NCI-H1092 treated with DMSO at 0.1 percent for 48 hours (cell line): ENCODE data around the gene HDAC4.

Experiments
- DNase-seq: peaks from one replicate; lab custom pipeline; 2025; lab: John Stamatoyannopoulos, UW

Gene HDAC4

DNA sequence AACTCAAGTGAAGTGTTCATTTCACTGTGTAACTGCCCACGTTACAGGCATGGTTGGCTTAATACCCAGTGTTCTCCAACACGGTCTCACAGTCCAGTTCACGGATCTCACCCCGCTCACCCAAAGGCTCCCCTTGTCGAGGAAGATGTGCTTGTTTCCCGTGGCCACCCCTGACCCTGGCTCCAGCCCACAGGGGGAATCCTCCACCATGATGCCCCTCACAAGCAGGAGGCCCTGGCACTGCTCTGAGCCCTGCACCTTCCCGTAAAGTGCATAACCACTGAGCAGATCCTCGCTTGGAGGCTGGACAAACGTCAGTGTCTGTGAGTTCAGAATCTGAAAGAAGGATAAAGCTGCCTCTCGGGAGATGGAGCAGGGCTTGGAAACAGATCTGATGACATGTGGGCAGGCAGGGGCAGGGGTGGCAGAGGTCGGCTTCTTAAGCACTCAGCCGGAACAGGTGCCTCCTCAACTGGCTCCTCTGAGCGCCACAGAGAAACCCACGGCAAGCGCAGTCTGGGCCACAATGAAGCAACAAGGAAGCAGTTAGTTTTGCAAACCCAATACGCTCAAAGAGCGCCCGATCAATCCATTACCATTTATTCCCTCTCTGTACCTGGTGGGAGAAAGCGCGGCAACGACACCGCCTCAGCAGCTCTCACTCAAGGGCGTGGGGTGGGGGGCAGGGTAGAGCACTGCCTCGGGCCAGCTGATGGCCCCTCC is 17.6 kb downstream of the HDAC4 start:
- DNase-seq: no peak

DNA sequence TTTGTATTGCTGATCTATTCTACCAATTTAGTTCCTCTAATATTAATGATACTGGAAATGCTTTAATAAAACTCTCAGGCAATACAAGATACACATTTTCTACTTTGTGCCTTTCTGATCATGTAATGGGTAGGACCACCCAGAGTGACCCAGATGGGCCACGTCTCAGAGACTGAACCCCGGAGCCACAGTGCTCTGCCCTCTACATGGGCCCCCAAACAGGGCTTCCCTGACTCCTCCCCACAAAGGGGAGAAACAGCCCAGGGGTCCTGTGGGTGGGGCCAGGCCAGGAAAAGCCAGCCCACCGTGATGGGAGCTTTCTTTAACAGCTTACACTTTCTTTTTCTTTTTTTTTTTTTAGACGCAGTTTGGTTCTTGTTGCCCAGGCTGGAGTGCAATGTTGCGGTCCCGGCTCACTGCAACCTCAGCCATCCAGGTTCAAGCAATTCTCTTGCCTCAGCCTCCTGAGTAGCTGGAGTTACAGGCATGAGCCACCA is 18.4 kb downstream of the HDAC4 start:
- no peak for DNase-seq

DNA sequence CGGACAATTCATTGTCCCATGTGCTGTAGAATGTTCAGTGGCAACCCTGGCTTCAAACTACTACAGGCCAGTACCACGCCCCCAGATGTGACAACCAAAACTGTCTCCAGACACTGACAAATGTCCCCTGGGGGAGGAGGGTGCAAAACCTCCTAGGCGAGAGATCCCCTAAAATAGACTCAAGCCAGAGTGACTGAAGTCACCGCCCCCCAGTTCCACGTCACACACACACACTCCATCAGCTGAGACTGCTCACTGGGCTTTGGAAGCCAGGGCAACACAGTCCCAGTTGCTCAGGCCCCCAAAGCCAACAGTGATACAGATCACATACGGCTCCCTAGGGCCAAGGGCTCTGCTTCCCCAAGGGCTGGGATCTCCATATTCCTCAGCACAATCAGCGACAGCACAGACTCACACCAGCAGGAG is 19.1 kb downstream of the HDAC4 start:
- DNase-seq: no peak

DNA sequence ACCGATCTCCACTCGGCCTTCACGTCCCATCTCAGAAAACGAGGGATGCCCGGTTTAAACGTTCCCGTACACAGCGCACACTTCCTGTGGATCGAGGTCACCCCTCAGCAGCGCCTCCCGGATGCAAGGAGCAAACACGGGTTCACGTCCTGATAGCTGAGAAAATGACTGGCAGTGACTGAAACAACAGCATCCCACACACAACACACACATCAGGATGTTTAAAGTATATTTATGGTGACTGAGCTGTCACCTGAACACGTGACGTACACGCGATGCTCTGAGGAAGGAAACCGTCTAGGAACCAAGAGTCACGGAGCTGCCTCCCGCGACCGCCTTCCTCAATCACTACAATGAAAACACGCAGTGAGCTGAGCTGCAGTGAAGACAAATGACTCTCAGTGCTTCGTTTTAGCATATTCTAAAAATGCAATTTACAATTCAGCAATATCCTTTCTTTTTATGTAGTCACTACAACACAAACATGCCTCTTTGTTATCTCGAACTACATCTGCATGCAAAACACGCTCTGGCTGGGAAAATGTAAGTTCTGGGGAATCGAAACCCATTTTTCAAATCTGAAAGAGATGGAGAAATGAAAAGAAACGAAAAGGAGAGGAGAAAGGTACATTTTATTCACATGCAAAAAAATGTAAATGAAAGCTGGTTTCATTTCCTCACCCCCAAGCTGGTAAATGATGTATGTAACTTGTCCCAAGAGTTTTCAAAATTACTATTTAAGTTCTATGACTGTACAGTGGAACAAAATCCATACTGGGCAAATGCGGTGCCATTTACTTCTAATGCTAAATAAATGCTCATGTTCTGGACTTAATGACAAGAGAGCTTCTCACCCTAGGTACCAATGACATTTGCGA is 19.8 kb downstream of the HDAC4 start:
- no peak for DNase-seq

DNA sequence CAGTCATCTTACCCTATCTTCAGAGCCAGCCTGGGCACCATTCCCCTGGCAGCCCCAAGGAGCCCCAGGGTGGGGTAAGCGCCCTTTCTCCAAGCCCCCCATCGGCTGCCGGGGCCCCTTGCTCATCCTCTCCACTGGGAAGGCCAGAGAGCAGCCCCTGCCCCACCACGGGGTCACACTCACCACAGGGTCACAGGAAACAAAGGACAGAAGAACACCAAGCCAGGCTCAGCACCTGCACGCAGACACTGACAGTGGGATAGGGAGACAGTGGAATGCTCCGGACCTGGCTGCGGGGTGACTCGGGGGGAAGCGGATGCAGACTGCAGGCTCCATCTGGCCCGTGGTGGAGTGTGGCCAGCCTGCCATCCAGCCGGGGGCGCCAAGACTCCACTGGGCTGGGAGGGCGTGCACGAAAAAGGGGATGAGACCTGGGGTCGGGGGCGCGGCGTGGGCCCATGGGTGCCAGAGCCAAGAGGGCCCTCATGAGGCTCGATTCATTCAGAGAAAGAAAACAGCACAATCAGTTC is 21.1 kb downstream of the HDAC4 start:
- DNase-seq: no peak

DNA sequence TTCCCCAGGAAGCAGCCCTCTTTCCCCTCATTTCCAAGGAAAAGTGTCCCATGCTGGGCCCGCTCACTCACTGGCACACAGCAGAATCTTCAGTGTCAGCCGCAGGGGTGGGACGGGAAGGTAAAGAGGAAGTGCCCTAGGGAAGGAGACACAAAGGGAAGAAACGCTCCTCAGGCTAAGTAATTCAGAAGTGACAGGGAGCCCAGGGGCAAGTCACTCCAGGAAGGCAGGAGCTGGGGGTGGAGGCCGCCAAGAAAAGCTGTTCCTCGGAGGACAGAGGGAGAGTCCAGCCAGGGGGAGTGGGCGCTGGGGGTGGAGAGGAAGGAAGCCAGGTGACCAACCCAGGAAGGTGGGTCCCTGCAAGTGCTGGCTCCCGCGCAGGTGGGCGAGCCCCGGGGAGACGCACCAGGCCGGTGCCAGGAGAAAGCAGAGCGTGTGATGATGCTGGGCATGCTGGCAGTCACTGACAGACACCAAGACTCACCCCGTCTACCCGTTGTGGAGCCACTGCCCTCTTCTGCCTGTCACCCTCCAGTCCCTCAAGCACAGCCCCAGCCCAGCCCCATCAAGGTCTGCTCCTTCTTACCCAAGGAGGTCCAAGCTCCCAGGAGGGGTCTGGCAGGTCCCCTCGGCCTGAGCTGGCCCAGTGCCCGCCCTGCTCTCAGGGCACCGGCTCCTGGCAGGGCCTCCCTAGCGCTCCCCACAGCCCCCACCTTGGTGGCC is 21.7 kb downstream of the HDAC4 start:
- DNase-seq: no peak

DNA sequence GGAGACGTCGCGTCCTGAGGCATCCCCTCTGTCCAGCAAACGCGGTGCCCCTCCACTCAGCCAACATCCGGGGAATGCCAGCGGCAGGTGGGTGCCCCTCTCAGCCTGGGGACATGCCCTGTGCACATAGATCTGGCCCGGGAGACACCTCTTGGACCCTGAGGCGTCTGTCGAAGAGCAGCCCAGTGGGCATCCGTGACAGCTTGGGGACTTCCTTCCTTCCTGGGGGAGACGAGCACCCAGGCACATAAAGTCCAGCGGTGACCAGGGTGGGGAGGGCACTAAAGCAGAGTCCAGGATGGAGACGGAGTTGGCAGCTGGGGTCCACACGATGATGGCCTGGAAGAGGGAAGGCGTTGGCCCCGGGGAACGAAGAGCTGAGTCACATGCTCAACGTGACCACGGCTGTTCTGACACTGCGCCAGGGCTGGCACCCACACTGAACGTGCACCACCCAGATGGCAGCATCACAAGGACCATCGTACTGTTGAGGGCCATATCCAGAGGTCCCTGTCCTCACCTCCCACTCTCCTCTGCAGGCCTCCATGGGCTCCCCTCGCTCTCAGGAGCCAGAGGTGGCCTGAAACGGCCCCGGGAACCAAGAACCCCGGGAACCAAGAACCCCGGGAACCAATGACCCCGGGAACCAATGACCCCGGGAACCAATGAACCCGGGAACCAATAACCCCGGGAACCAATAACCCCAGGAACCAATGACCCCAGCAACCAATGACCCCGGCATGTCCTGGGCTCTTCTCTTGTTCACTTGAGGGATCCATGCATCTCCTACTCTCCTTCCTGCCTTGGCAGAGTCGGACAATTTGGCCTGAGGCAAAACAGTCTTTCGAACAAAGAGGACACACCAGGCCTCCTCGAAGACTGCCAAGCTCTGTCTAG is 22.6 kb downstream of the HDAC4 start:
- DNase-seq: no peak

DNA sequence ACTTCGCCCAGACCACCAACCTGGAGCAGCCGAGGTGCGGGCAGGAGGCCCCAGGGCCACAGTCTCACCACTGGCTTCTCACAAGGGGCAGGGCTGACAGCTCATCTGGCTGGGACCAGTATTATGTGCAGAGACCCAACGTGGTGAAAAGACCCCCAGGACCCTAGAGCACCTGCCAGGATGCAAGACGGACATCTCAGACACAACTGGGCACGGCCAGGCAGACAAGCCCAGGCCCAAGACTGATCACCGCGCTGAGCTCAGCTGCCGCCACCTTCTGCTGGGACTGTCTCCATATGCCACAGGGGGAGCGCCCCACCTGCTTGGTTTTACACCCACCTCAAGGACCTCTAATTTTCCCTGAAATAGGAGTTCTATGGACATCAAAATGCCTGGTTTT is 23.2 kb downstream of the HDAC4 start:
- no peak for DNase-seq

DNA sequence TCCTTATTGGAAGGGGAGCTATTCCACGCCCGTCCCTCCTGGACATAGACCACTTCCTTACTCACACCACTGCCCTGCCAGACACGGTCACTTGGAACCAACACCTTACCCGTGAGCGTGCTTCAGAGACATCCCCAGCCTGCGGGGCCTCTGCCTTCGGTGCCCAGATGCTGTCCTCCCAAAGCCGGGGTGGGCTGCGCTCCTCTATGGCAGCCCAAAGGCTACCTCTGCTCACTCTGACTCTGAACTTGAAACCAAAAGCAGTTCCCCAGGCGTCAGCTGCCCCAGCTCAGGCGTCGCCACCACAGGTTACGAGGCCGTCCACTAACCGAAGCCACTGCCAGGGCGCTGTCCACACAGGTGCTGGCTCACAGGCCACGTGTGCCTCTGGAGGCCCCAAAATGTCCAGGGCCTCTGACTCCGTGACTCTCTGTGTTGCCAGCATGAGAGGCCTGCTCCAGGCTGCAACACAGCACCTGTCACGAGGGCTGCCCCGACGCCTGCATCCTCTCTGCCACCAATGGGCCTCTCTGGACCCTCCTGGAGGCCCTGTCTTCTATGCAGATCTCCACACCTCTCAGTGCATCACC is 23.8 kb downstream of the HDAC4 start:
- no peak for DNase-seq

DNA sequence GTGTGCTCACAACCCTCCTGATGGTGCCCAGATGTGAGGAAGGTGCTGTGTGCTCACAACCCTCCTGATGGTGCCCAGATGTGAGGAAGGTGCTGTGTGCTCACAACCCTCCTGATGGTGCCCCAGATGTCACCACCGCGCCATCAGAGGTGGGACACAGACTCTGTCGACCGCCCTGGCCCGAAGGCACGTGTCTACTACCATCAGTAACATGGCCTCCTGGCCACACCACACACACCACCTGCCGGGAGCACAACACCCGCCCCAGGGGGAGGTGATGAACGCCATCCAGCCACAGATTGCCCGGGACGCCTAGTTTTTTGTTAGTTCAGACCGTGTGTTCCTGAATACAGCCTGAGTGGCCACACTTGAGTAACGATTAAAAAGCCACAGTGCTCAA is 24.5 kb downstream of the HDAC4 start:
- DNase-seq: no peak

DNA sequence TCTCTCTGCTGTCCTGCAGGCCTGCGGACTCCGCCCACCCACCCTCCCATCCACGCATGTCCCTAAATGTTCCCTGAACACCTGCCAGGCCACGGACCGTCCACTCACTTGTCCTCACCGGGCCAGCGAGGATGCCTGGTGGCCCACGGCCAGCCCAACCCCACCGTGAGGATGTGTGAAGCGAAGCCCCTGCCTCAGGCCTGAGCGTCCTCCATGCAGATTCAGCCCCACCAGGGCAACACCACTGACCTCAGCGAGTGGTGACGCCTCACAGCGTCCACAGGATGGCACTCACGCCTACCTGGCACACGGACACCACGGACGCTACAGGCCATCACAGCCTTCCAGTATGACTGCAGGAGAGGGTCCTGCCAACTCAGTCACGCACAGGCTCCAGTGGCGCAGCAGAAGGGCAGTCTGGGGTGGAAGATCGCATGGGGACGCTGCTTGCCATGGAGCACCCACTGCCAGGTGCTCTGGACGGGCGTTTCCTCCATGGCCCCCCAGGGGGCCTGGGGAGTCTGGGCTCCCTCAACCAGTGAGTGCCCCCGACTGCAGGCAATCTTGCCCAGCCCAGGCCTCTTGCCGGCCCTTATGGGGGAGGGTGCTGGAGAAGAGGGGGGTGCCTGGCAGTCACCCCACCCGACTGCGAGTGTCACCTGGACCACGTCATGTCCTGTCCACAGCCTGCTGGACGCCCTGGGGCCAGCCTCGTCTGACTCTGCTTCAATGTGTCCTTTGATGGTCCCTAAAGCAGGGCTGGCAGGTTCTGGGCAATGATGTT is 25.4 kb downstream of the HDAC4 start:
- no peak for DNase-seq

DNA sequence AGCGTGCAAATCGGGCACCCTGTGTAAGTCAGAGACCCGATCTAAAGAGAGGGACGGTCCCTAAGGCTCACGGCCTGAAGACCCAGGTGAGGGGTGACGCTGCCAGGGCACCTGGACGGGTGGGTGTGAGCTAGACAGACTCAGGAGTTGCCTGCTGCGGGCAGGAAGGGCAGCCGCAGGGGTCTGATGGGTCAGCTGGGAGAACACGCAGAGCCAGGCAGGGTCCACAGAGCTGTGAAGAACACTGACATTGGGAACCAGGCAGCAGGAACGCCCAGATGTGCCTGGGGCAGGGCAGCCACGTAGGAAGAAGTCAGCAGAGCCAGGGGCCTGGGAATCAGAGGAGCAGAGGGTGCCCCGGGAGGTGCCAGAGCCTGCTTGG is 25.9 kb downstream of the HDAC4 start:
- DNase-seq: no peak

DNA sequence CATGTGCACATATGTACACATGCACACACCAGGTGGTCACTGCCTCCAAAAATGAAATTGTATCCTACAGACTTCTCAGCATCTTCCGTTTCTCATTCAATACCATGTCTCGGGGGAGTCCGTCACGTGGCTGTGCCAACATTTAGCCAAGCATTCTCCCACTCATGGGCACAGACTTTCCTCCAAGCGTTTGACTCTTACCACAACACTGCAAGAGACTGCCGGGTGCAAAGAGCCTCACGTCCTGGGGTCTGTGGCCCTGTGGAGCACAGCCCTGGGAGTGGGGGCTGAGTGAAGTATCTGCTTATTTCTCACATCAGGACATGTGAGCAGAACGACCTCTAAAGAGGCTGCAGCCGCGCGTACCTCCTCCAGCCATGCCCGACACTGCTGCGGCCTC is 28.0 kb downstream of the HDAC4 start:
- no peak for DNase-seq

DNA sequence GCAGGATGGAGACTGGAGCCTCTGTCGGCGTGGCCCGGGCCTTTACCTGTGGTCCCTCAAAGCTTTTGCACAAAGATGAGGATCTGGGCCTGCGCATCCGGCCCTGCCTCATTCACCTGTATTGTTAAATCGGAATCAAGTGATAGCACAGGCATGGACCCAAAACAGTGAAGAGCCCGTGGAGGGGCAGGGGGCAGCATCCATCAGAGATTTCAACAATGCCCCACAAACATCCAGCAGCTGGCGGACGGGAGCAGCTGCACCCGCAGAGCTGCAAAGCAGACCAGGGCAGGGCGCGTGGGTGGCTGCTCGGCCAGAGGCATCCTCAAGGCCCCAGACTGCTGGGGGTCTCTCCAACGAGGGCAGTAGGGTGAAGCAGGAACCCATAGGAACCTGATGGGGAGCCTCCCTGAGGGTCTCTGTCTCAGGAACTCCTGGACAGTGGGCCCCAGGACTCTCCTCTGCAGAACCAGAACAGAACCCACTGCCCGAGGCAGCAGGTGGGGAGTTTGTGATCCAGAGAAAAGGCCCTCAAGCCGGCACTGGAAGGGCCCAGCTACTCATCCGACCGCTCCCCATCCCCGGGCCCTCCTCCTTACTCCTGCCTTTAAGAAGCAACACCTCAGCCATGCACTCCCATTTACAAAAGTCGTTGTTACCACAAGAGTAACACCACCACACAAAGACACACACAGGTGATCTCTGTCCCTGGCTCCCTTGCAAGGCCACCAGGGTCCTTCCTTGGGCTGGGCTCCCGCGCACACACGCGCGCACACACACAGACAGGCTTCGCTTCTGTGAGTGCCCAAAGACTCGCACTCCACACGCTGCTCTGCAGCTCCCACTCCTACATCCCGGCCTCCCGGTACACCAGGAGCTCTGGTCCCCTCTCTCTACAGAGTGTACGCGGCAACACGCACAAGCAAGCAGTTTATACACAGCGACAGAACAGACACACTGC is 28.8 kb downstream of the HDAC4 start:
- DNase-seq: no peak

DNA sequence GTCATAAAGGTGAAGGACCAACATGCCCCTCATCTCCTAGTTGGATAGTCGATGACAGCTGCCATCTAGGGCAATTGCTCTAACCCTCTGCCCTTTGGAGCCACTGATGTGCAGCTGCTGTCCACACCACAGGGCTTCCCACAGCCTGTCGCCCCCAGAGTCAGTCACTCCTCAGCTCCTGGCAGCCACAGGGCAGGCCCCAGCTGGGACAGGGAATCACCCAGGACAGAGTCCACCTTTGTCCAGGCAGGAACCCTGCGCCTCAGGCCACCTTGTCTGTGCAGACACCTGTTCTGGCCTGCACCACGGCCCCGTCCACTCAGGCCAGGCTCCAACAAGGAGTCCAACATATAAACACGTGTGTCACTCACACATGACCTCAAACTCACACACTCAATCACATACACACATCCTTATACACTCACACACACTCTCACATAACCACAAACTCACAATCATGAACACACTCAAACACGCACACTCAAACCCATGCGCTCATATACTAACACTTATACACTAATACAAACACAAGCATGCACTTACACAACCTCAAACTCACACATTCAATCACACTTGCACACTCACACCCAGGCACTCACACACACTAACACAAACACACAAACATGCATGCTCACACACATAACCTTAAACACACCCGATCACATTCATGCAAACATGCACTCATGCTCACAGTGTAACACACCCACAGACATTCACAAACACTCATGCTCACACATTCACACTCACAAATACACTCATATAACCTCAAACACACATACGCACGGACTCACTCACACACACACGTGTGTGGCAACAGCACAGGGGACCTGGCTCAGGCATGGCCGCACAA is 29.7 kb downstream of the HDAC4 start:
- no peak for DNase-seq

DNA sequence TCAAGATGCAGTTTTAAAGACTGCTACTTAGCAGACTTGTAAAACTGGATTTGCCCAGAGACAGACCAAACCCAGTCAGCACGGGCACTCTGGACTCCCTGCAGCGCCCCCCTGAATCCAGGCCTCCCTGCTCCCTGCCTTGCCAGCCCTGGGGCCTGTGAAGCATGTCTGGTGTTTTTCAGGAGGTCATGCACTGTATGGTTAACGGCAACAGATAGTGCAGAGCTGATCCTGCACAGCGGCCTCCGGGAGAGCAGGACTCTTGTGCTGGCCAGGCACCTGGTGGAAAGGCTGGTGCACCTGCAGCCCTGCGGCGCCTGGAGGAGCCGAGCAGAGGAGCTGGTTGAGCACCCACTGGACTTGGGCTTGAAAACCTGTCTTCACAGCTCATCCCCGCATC is 30.4 kb downstream of the HDAC4 start:
- DNase-seq: no peak

DNA sequence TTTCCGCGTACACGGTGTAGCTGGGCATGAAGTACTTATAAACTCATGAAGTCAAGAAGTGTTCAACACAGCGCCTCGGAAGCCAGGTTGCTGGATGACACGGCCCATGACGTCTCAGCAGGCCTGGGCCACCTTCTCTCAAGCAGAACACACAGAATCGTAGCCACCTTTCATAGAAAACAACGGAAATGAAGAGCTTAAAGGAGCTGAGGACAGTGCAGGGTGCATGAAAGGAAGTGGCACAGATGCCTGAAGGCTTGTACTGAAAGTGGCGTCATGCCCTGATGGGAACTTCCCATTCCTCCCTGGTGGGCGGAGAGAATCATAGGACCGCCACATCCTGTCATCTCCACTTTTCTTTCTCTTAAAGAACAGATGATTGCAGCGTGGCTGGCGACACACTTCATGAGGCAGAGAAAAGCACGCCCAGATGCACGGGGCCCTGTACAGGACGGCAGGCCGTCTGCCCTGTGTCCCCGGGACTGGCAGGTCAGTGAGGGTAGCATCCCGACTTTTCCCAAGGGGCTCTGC is 31.1 kb downstream of the HDAC4 start:
- DNase-seq: no peak
